Esophagus muscularis mucosa (tissue), 4 donors: ENCODE measurements around the gene ATP1B1. TPM values are rescaled to one million over a fixed set of nuclear protein-coding genes. Genes with fewer than 3 reads are reported as not detected.

Experiments used
- DNase-seq: peaks from one replicate; pipeline ENCODE4 v3.0.0-alpha.2; 2017; ENCODE audit errors: extremely low spot score
- H3K27ac ChIP-seq, 4 donors: fragments of 200-600 bp; sonication (generic); replicated peaks in 1 of 4; 1 replicate in 3 of 4; 2 replicates in 1 of 4; pipeline ENCODE4 v1.5.1; 2016 to 2019; ENCODE audit warnings: mild to moderate bottlenecking in 1 of 4
- H3K27me3 ChIP-seq, 4 donors: fragments of 200-600 bp; sonication (generic); one replicate each; pipeline versions ENCODE4 v1.5.1 to v1.6.0; 2016 to 2019
- H3K36me3 ChIP-seq, 4 donors: fragments of 200-600 bp; sonication (generic); one replicate each; pipeline ENCODE4 v1.5.1; 2016 to 2019
- H3K4me1 ChIP-seq, 4 donors: fragments of 200-600 bp; sonication (generic); one replicate each; pipeline ENCODE4 v1.5.1; 2016 to 2019
- H3K4me3 ChIP-seq, 4 donors: fragments of 200-600 bp; sonication (generic); 1 replicate in 2 of 4; 2 replicates in 2 of 4; pipeline ENCODE4 v1.5.1; 2016 to 2019; ENCODE audit warnings: mild to moderate bottlenecking in 4 of 4, moderate library complexity in 1 of 4
- H3K9me3 ChIP-seq, 4 donors: fragments of 200-600 bp; sonication (generic); 1 replicate in 3 of 4; 2 replicates in 1 of 4; pipeline ENCODE4 v1.5.1; 2016 to 2019
- EP300 ChIP-seq: sonication (generic); formaldehyde crosslinking; IDR thresholded peaks from one replicate; pipeline ENCODE4 v1.6.1; 2017; ENCODE audit warnings: antibody characterized with exemption
- POLR2A ChIP-seq: fragments of 450-650 bp; IDR thresholded peaks from one replicate; pipeline ENCODE4 v1.6.1; 2017; ENCODE audit warnings: antibody characterized with exemption, moderate library complexity, mild to moderate bottlenecking, low read depth
- POLR2AphosphoS5 ChIP-seq, 2 donors: sonication (generic); formaldehyde crosslinking; IDR thresholded peaks; one replicate each; pipeline ENCODE4 v1.6.1; 2017; ENCODE audit warnings: antibody characterized with exemption in 2 of 2
- WGBS: methylation state at CpG from one replicate; pipeline ENCODE4 v1.1.5; 2018; 5-methylcytosine and 5-hydroxymethylcytosine counted together
- intact Hi-C: fragments of 100-400 bp; cut with DNase I; formaldehyde crosslinking; loops from one replicate; pipeline ENCODE4 v1.15.1; 2023
- total RNA-seq, 4 donors: library from RNA; depleted of rRNA; stranded (reverse); fragments of >200 nt; gene quantifications; one replicate each; pipeline versions ENCODE4 v1.1.0 to v1.2.1, GENCODE V29; 2016
- TF ChIP-seq, protein P1 (sequence below), 3 experiments: fragments of 200-600 bp in 2 of 3; fragments of 450-650 bp in 1 of 3; sonication (generic) in 2 of 3; IDR thresholded peaks; one replicate each; pipeline ENCODE4 v1.5.1; 2017 to 2019; ENCODE audit warnings: antibody characterized with exemption in 3 of 3, mild to moderate bottlenecking in 2 of 3, moderate library complexity in 1 of 3

Gene ATP1B1
- total RNA-seq, 4 donors from 2014 or later, result 69.4 to 88.6 (median 78.3) TPM

- 83% methylated on average over 1 of the region's 1 CpG for WGBS
- peak; percentile 88 for DNase-seq
- H3K4me3 ChIP-seq, result no peak overlapping the region
- TF ChIP-seq, protein P1, sequence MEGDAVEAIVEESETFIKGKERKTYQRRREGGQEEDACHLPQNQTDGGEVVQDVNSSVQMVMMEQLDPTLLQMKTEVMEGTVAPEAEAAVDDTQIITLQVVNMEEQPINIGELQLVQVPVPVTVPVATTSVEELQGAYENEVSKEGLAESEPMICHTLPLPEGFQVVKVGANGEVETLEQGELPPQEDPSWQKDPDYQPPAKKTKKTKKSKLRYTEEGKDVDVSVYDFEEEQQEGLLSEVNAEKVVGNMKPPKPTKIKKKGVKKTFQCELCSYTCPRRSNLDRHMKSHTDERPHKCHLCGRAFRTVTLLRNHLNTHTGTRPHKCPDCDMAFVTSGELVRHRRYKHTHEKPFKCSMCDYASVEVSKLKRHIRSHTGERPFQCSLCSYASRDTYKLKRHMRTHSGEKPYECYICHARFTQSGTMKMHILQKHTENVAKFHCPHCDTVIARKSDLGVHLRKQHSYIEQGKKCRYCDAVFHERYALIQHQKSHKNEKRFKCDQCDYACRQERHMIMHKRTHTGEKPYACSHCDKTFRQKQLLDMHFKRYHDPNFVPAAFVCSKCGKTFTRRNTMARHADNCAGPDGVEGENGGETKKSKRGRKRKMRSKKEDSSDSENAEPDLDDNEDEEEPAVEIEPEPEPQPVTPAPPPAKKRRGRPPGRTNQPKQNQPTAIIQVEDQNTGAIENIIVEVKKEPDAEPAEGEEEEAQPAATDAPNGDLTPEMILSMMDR (IDR thresholded peaks at IDR 0.05), result no peak
- TF ChIP-seq POLR2A (no peak), POLR2AphosphoS5 (IDR thresholded peaks at IDR 0.05) (no peak), EP300 (no peak)
- no peaks in the 10 kb centered on the region for H3K36me3 ChIP-seq
- no peaks in the 10 kb centered on the region for H3K27me3 ChIP-seq
- H3K27ac ChIP-seq, result no peak overlapping the region
- intact Hi-C loops, result loop anchor here (5.0 to 10.0 kb wide), 4 partner anchors 385 to 755 kb away; partner anchors contain the start of gene SLC19A2
- H3K4me1 ChIP-seq, result peaks cover 18 to 27% (median 23%) of the 10 kb centered on the region in 4 donors
- H3K9me3 ChIP-seq, result no peaks in the 10 kb centered on the region
Observed at GRCh38 chr1:169100208-169100607, 6.3 kb upstream of the ATP1B1 start.

GRCh38 chr1:169100651-169101088 is 5.8 kb upstream of the ATP1B1 start:
- Histone ChIP-seq H3K4me1 (peaks cover 23 to 32% (median 27%) of the 10 kb centered on the region in 4 donors), H3K27ac (no peak overlapping the region), H3K4me3 (no peak overlapping the region), H3K27me3 (no peaks in the 10 kb centered on the region), H3K36me3 (no peaks in the 10 kb centered on the region), H3K9me3 (no peaks in the 10 kb centered on the region)
- WGBS, result 90% methylated on average over 3 of the region's 3 CpGs
- TF ChIP-seq, protein P1 (IDR thresholded peaks at IDR 0.05), result no peak
- TF ChIP-seq POLR2AphosphoS5 (IDR thresholded peaks at IDR 0.05), result no peak
- TF ChIP-seq POLR2A, result no peak
- no peak for TF ChIP-seq EP300
- DNase-seq, result peak; percentile 72
- intact Hi-C loops, result loop anchor here (5.0 to 10.0 kb wide), 4 partner anchors 384 to 756 kb away; partner anchors contain the start of gene SLC19A2

- peaks cover 24 to 33% (median 32%) of the 10 kb centered on the region in 4 donors for H3K4me1 ChIP-seq
- peak overlapping the region in 1 of 4 donors; percentile 9 for H3K4me3 ChIP-seq
- no peaks in the 10 kb centered on the region for H3K27me3 ChIP-seq
- peak overlapping the region; percentile 60 to 74 (median 68) for H3K27ac ChIP-seq
- H3K36me3 ChIP-seq, result no peaks in the 10 kb centered on the region
- no peak for DNase-seq
- TF ChIP-seq POLR2AphosphoS5 (IDR thresholded peaks at IDR 0.05) (peak; percentile 34 to 45), POLR2A (no peak), EP300 (no peak)
- TF ChIP-seq, protein P1 (IDR thresholded peaks at IDR 0.05), result no peak
- no peaks in the 10 kb centered on the region for H3K9me3 ChIP-seq
- intact Hi-C loops, result loop anchor here (5.0 to 10.0 kb wide), 4 partner anchors 382 to 758 kb away; partner anchors contain the start of gene SLC19A2
- WGBS, result 29% methylated on average over 4 of the region's 4 CpGs
Observed at GRCh38 chr1:169102567-169102966, 3.9 kb upstream of the ATP1B1 start.

DNA sequence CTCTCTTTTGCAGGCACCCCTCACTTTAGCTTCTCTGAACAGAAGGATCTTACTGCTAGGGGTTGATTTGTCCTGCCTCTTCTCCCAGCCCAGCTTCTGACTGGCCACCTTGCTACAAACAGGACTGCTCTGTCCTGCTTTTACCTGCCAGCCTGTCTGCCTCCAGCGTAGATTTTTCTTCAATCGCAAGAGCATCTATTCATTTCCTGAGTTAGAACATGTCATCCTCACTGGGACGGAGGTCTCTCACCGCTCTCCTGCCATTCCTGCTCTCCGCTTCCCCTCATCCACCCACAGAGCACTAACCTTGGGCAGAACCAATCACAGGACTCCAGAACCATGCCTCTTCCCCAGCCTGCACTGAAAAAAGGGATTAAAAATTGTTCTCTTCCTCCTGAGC is 3.5 kb upstream of the ATP1B1 start:
- DNase-seq, result no peak
- intact Hi-C loops, result loop anchor here (5.0 to 10.0 kb wide), 4 partner anchors 382 to 758 kb away; partner anchors contain the start of gene SLC19A2
- peak overlapping the region in 1 of 4 donors; percentile 9 for H3K4me3 ChIP-seq
- H3K9me3 ChIP-seq, result no peaks in the 10 kb centered on the region
- H3K4me1 ChIP-seq, result peaks cover 24 to 37% (median 35%) of the 10 kb centered on the region in 4 donors
- no peaks in the 10 kb centered on the region for H3K36me3 ChIP-seq
- 82% methylated on average over 5 of the region's 5 CpGs for WGBS
- no peaks in the 10 kb centered on the region for H3K27me3 ChIP-seq
- no peak for TF ChIP-seq POLR2A
- TF ChIP-seq, protein P1 (IDR thresholded peaks at IDR 0.05), result no peak
- no peak for TF ChIP-seq EP300
- TF ChIP-seq POLR2AphosphoS5 (IDR thresholded peaks at IDR 0.05), result no peak
- peak overlapping the region; percentile 60 to 74 (median 68) for H3K27ac ChIP-seq
